Measurements from ENCODE around the gene SORBS1. TPM values are rescaled to one million over a fixed set of nuclear protein-coding genes. Genes with fewer than 3 reads are reported as not detected.

Gene SORBS1
- total RNA-seq, 2 donors from 2014 or later, result 1.2 to 2.8 TPM

- Mint-ChIP-seq H3K36me3 (no peaks in the 10 kb centered on the region), H3K27ac (no peak overlapping the region), H3K9me3 (no peaks in the 10 kb centered on the region)
- ATAC-seq (no peak), DNase-seq (ENCODE audit: low spot score in 2 of 2) (no peak)
Observed at GRCh38 chr10:95277614-95278013, 283.6 kb downstream of the SORBS1 start.

- Mint-ChIP-seq H3K9me3 (no peaks in the 10 kb centered on the region), H3K36me3 (no peaks in the 10 kb centered on the region), H3K27ac (no peak overlapping the region)
- DNase-seq (ENCODE audit: low spot score in 2 of 2), result no peak
- ATAC-seq, result no peak
Observed at GRCh38 chr10:95277201-95277570, 284.0 kb downstream of the SORBS1 start.

- H3K9me3 Mint-ChIP-seq, result no peaks in the 10 kb centered on the region
- ATAC-seq (no peak), DNase-seq (ENCODE audit: low spot score in 2 of 2) (no peak)
- H3K36me3 Mint-ChIP-seq, result no peaks in the 10 kb centered on the region
- H3K27ac Mint-ChIP-seq, result no peak overlapping the region
Observed at GRCh38 chr10:95276367-95277200, 284.6 kb downstream of the SORBS1 start.

GRCh38 chr10:95275726-95276366 is 285.3 kb downstream of the SORBS1 start:
- ATAC-seq (no peak), DNase-seq (ENCODE audit: low spot score in 2 of 2) (no peak)
- Mint-ChIP-seq H3K27ac (no peak overlapping the region), H3K9me3 (no peaks in the 10 kb centered on the region), H3K36me3 (no peaks in the 10 kb centered on the region)

- ATAC-seq (no peak), DNase-seq (ENCODE audit: low spot score in 2 of 2) (no peak)
- Mint-ChIP-seq H3K36me3 (no peaks in the 10 kb centered on the region), H3K27ac (no peak overlapping the region), H3K9me3 (no peaks in the 10 kb centered on the region)
Observed at GRCh38 chr10:95273393-95274312, 287.5 kb downstream of the SORBS1 start.

GRCh38 chr10:95268438-95268837 is 292.7 kb downstream of the SORBS1 start:
- ATAC-seq (no peak), DNase-seq (ENCODE audit: low spot score in 2 of 2) (no peak)
- H3K36me3 Mint-ChIP-seq, result no peaks in the 10 kb centered on the region
- H3K27ac Mint-ChIP-seq, result no peak overlapping the region
- no peaks in the 10 kb centered on the region for H3K9me3 Mint-ChIP-seq

GRCh38 chr10:95267251-95267650 is 293.9 kb downstream of the SORBS1 start:
- H3K9me3 Mint-ChIP-seq, result no peaks in the 10 kb centered on the region
- ATAC-seq (no peak), DNase-seq (ENCODE audit: low spot score in 2 of 2) (no peak)
- H3K27ac Mint-ChIP-seq, result no peak overlapping the region
- no peaks in the 10 kb centered on the region for H3K36me3 Mint-ChIP-seq

- DNase-seq (ENCODE audit: low spot score in 2 of 2), result no peak
- Mint-ChIP-seq H3K36me3 (no peaks in the 10 kb centered on the region), H3K9me3 (no peaks in the 10 kb centered on the region), H3K27ac (no peak overlapping the region)
- ATAC-seq, result peak in 1 of 2 donors; percentile 58
Observed at GRCh38 chr10:95266674-95267095, 294.5 kb downstream of the SORBS1 start.

GRCh38 chr10:95265572-95265971 is 295.6 kb downstream of the SORBS1 start:
- no peaks in the 10 kb centered on the region for H3K36me3 Mint-ChIP-seq
- H3K9me3 Mint-ChIP-seq, result no peaks in the 10 kb centered on the region
- no peak for DNase-seq (ENCODE audit: low spot score in 2 of 2)
- ATAC-seq, result no peak
- H3K27ac Mint-ChIP-seq, result no peak overlapping the region

GRCh38 chr10:95264227-95265051 is 296.7 kb downstream of the SORBS1 start:
- DNase-seq (ENCODE audit: low spot score in 2 of 2) (no peak), ATAC-seq (no peak)
- no peaks in the 10 kb centered on the region for H3K36me3 Mint-ChIP-seq
- no peak overlapping the region for H3K27ac Mint-ChIP-seq
- no peaks in the 10 kb centered on the region for H3K9me3 Mint-ChIP-seq

- Mint-ChIP-seq H3K27ac (no peak overlapping the region), H3K9me3 (no peaks in the 10 kb centered on the region), H3K36me3 (no peaks in the 10 kb centered on the region)
- no peak for ATAC-seq
- DNase-seq (ENCODE audit: low spot score in 2 of 2), result no peak
Observed at GRCh38 chr10:95263864-95264226, 297.3 kb downstream of the SORBS1 start.

- DNase-seq (ENCODE audit: low spot score in 2 of 2) (no peak), ATAC-seq (no peak)
- H3K36me3 Mint-ChIP-seq, result no peaks in the 10 kb centered on the region
- H3K27ac Mint-ChIP-seq, result no peak overlapping the region
- H3K9me3 Mint-ChIP-seq, result no peaks in the 10 kb centered on the region
Observed at GRCh38 chr10:95262763-95263518, 298.2 kb downstream of the SORBS1 start.

GRCh38 chr10:95261926-95262325 is 299.2 kb downstream of the SORBS1 start:
- Mint-ChIP-seq H3K27ac (no peak overlapping the region), H3K36me3 (no peaks in the 10 kb centered on the region), H3K9me3 (no peaks in the 10 kb centered on the region)
- ATAC-seq, result no peak
- no peak for DNase-seq (ENCODE audit: low spot score in 2 of 2)
